ENCODE results near the gene HLA-DMB.

Gene HLA-DMB

DNA sequence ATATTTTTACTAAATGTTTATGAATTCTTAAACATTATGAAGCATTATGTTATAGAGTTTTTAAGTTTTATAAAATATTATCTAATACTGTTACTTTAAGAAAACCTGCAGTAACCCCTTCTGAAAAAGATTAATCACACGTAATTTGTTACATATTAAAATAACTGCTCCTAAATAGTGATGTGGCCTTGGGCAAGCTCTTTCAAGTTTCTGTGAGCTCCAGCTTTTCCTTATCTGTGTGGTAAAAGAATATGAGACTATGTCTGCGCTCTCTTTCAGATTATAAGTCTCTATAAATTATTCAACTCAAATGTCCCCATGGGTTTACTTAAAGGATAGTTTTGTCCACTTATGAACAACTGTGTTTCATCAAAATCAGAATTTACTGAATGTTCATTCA is 31.9 kb downstream of the HLA-DMB start:
- no peak for DNase-seq (ENCODE audit: low read depth, low spot score)

DNA sequence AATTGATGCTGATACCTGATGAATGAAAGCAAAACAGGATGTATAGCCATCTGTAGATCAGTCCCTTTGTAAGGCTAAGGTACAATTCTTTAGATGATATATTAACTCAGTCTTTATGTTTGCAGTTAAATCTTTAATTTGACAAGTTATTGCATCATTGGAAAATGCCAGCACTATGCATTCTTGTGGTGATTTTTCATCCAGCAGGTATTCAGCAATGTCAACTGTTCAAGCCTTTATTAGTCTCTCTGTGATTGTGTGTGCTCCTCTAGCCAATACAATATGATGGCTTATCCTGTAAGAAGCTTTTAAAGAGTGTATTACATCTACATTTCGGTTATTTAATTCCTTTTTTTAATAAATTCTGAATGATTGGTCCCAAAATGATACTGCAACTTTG is 34.3 kb downstream of the HLA-DMB start:
- DNase-seq (ENCODE audit: low read depth, low spot score) = no peak

DNA sequence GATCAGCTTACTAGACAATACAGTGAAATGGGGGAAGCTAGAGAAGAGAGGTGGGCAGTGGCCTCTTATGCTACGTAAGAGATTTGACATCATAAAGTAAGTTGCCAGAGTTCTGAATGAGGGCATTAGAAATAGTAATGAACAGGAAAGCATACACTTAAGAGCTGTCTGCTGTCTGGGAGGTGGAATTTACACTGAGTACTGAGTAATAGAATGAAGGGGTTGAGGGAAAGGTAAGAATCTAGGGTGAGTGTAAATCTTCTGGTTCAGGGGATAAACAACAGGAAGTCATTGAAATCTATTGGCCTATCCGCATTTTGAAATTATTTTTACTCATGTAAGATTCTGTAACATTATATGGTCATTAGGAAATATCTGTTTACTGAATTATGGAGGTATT is 35.8 kb downstream of the HLA-DMB start:
- no peak for DNase-seq (ENCODE audit: low read depth, low spot score)

DNA sequence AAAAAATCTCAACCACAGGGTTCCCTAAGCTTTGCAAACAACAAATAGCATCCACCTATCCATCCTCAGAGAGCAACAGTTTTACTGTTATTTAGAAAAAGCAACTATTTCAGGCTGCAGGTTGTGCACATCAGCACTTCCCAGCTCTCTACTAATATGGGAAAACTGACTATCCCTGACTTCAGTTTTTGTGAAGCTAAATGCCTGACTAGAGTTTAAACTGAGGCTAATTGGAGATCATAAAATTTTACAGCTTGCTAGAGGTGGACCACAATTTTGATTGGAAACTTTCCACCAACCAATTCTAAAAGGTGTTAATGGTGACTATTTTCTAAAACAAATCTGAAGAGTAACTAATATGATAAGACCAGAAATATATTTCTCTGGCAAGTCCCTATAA is 36.9 kb downstream of the HLA-DMB start:
- no peak for DNase-seq (ENCODE audit: low read depth, low spot score)

DNA sequence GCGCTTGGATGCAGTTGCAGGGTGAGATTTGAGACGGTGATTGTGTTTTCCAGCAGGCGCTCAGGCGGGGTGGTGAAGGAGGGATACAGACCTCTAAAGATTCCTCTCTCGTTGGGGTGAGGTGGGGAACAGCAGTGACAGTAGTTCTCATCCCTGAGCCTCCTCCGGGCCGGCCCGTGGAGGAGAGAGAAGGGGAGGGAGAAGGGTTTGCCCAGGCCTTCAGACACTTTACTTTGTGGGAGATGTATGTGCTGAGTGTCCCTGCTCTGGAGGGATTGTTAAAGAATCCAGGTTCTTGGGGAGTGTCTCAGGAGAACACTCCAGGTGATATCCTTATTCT is 45.9 kb downstream of the HLA-DMB start:
- no peak for DNase-seq (ENCODE audit: low read depth, low spot score)

DNA sequence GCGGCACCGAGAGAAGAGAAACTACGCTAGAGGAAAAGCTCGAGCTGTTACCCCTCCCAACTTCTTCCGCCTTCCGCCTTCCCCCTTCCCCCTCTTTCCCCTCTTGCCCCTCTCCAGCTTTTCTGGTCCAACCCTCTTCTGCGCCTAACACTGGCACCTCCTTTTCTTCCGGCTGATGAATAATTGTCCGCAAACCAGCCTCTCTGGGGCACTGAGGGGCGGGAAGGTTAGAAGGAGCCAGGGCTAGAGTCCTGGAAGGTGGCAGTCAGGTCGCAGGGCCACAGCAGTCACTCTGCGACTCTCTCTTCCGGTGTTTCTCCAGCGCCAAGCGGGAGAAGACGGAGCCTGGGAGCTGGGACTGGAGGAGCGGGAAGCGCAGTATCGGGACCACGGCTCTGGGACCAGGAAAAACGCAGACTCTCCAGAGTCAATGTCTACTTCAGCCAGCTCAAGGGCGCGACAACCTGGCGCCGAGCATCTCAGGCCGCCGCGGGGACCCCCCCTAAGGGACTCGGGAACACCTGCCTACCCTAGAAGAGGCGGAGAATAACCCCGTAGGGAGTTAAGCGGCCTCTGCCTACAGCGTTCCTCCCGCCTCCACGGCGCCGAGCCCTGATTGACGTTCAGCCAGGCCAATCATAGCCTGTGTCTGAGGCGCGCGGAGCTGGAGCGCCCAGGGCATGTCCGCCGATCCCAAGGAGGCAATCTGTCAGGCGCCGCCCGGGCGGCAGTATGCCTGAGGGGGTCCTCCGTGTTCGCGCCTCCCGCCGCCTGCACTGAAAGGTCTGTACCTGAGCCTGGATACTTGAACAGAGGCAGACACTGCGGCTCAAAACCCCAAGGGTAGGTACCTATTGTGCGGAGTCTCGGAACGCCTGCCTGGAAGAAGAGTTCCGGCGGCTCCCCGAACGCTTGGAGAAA is 46.5 kb downstream of the HLA-DMB start:
- peak; percentile 87 for DNase-seq (ENCODE audit: low read depth, low spot score)

DNA sequence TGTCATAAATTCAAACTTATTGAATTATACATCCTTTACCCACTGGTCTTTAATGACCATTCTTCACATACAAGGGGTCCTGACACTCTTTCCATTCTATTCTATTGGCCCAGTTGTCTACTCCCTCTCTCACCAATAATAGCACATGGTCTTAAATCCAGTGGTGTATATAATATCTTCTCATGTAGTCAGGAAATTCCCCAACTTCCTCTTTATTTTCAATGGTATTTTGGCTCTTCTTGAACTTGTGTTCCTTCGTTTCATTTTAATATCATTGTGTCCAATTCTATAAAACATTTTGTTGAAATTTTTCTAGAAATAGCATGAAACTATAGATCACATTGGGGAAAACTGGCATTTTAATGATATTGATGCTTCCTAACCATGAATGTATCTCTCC is 50.0 kb downstream of the HLA-DMB start:
- no peak for DNase-seq (ENCODE audit: low read depth, low spot score)

DNA sequence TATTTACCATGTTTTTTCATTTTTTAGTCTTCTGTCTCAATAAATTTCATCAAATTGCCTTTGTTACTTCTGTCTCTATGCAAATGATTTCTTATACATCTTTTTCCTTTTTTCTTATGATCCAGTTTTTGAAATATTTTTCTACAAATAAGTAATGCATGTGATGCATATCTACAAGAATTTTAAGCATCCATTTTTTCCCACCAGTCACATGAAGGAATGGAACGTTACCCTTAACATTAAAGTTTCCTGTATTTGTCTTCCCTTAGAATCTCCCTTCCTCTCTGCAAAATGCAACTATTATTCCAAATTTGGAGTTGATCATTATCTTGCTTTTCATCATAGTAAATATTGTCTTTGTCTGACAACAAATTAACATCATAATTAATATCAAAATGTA is 51.3 kb downstream of the HLA-DMB start:
- DNase-seq (ENCODE audit: low read depth, low spot score) = no peak

DNA sequence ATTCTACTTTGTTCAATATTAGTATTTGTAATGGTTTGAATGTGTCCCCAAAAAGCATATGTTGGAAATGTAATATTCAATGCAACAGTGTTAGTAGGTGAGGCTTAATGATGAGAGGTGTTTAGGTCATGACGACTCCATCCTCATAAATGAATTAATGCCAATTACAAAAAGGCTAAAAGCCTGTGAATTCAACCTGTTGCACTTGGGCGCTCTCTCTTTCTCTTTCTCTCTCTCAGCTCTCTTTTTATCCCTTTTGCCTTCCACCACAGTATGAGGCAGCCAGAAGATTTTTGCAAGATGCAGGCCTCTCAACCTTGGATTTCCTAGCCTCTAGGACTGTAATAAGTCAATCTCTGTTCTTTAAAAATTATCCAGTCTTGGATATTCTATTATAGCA is 52.3 kb downstream of the HLA-DMB start:
- DNase-seq (ENCODE audit: low read depth, low spot score) = no peak

DNA sequence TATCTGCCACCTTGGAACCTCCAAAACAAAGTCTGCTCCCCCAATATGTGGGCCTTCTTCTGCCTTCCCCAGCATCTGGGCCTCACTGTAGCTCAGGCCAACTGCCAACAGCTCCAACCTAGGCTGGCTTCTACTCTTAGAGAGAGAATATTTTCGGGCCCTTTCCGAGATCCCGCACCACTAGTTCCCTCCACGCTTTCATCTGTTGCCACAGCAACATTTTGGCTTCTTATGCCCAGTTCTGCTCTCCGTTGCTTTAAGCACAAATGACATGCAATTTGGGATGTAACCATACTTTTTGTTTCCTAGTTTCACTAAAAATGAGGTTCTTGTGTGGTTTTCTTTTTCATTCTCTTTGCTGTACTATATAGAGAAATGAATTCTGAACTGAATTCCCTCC is 53.2 kb downstream of the HLA-DMB start:
- no peak for DNase-seq (ENCODE audit: low read depth, low spot score)

DNA sequence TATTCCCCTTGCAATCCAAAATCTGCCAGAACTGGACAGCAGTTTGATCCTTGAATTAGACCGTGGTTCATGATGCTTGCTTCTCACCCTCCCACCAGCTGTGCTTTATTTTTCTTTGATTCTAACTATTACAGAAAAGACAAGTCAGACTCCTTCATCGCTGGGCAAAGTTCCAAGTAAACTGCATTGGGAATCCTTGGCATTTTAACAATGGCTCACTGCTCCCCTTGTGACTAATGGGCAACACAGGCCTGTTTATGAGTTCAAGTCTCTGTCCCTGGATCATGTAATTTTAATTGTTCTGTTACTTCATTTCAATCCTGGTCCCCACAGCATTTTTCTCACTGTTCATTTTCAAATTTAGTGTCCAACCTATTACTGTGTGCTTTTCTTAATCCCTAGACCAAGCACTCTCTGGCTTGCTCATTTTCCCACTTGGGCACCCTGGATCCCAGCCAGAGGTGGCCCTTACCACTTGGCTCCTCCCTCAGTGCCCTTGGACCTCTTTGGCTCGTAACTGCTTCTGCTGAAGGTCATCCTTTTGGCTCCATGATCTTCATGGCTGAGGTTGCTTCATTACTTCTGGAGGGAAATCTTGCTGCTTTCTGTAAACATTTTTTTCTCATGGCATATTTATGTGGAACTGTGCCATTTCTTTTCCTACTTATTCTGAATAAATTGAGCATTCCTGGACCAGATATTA is 54.0 kb downstream of the HLA-DMB start:
- no peak for DNase-seq (ENCODE audit: low read depth, low spot score)

DNA sequence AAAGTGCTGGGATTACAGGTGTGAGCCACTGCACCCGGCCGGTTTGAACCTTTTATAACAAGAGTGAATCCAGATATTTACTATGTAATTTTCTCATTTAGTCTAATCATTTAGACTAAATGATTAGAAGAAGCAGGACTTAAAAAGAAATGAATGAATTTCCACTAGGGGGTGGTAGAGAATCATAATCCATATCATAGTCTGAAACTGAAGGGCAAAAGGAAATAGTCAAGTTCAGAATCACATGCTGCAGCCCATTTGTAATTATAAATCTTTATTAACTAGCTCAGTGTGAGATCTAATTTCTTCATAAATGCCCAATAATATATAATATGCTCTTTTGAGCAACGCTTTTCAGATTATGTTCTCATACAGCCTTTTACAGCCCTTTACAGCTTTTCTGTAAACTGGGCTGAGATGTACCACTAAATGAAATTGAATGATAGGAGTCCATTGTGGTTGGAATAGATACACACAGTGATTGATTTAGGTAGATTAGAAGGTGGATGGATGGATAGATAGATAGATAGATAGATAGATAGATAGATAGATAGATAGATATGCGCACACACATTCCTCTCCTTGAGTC is 55.0 kb downstream of the HLA-DMB start:
- DNase-seq (ENCODE audit: low read depth, low spot score) = no peak
